H54 (cell line): ENCODE measurements around the gene HCN4.
"Not testable (repeated sequence)": the region's sequence is repeated elsewhere in the genome, so short reads cannot be mapped to it uniquely, and the experiment has no call there.

Source experiments
- DNase-seq: peaks from one replicate; pipeline ENCODE4 v3.0.0; 2011; ENCODE audit warnings: low spot score, mixed read lengths; ENCODE audit not compliant: insufficient read length
- FAIRE-seq: peaks from 3 replicates; lab custom pipeline; 2011; peaks lifted over from hg19 to GRCh38; lab: Jason Lieb, UNC
- POLR2A ChIP-seq: IDR thresholded peaks from 2 replicates; pipeline ENCODE4 v1.6.1; 2011; ENCODE audit warnings: low read depth, mild to moderate bottlenecking, low read length

Gene HCN4

GRCh38 chr15:73322665-73323373, 45.9 kb downstream of the HCN4 start:
- DNase-seq (no peak), FAIRE-seq (no peak)
- TF ChIP-seq POLR2A, result no peak

- no peak for DNase-seq
- FAIRE-seq, result no peak
- no peak for TF ChIP-seq POLR2A
Measured at GRCh38 chr15:73321496-73322450, 47.0 kb downstream of the HCN4 start.

GRCh38 chr15:73320619-73321180, 48.1 kb downstream of the HCN4 start:
- no peak for FAIRE-seq
- TF ChIP-seq POLR2A, result no peak
- no peak for DNase-seq

- no peak for TF ChIP-seq POLR2A
- FAIRE-seq (no peak), DNase-seq (no peak)
Measured at GRCh38 chr15:73319460-73320245, 49.1 kb downstream of the HCN4 start.

- FAIRE-seq (no peak), DNase-seq (no peak)
- TF ChIP-seq POLR2A, result no peak
Measured at GRCh38 chr15:73318463-73319351, 50.1 kb downstream of the HCN4 start.

- DNase-seq, result peak; percentile 80
- peak; percentile 75 for FAIRE-seq
Measured at GRCh38 chr15:73317651-73318462, 50.9 kb downstream of the HCN4 start.

GRCh38 chr15:73313861-73314260, 54.9 kb downstream of the HCN4 start:
- TF ChIP-seq POLR2A, result no peak

More at GRCh38 chr15:73317651-73318462, 50.9 kb downstream of the HCN4 start:
- no peak for TF ChIP-seq POLR2A

GRCh38 chr15:73308305-73308704, 60.5 kb downstream of the HCN4 start:
- FAIRE-seq, result no peak

More at GRCh38 chr15:73313861-73314260, 54.9 kb downstream of the HCN4 start:
- FAIRE-seq (no peak), DNase-seq (no peak)

GRCh38 chr15:73305331-73306211, 63.2 kb downstream of the HCN4 start:
- DNase-seq (peak; percentile 40), FAIRE-seq (no peak)
- no peak for TF ChIP-seq POLR2A

More at GRCh38 chr15:73308305-73308704, 60.5 kb downstream of the HCN4 start:
- TF ChIP-seq POLR2A, result no peak
- no peak for DNase-seq

GRCh38 chr15:73303636-73304035, 65.1 kb downstream of the HCN4 start:
- DNase-seq (no peak), FAIRE-seq (no peak)
- TF ChIP-seq POLR2A, result no peak

GRCh38 chr15:73300286-73300685, 68.5 kb downstream of the HCN4 start:
- FAIRE-seq, DNase-seq: not testable (repeated sequence)
